ENCODE measurements around the gene JSRP1.

DNA sequence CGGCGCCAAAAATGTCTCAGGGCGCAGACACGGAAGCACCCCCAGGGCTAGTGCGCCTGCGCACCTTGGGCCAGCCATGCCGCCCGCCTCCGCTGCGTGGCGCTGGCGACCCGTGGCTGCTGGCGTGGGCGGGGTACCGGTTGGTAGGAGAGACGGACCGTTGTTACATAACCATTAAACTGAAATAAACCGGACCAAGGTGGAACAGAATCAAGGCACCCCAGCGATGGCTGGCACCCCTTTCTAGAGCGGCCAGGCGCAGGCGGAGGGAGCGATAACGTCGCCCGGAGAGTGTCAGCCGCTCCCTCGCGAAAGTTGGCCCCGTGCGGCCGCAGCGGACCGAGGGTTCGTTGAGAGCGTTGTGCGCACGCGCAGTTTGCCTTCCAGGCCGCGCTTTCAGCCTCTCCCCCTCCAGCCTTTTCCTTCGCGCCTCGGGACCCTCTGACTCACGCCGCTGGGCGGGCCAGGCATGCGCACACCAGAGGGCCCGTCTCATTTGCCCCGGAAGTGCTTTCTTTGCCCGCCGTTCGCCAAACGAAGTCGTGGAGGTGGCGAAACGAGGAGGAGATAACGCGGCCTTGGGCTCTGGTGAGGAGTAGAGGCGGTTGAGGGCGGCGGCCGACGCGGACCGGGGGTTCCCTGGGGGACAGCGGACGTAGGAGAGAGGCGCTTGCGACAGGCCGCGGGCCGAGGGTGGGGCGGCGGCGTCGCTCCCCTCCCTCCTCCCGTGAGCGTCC, 19.7 kb downstream of the JSRP1 start, which contains the start of the genes PLEKHJ1 and SF3A2:
- TF ChIP-seq, protein P1, sequence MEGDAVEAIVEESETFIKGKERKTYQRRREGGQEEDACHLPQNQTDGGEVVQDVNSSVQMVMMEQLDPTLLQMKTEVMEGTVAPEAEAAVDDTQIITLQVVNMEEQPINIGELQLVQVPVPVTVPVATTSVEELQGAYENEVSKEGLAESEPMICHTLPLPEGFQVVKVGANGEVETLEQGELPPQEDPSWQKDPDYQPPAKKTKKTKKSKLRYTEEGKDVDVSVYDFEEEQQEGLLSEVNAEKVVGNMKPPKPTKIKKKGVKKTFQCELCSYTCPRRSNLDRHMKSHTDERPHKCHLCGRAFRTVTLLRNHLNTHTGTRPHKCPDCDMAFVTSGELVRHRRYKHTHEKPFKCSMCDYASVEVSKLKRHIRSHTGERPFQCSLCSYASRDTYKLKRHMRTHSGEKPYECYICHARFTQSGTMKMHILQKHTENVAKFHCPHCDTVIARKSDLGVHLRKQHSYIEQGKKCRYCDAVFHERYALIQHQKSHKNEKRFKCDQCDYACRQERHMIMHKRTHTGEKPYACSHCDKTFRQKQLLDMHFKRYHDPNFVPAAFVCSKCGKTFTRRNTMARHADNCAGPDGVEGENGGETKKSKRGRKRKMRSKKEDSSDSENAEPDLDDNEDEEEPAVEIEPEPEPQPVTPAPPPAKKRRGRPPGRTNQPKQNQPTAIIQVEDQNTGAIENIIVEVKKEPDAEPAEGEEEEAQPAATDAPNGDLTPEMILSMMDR (conservative IDR thresholded peaks at IDR 0.05; ENCODE audit: low read depth in 2 of 2): peak; percentile 81 to 96
- TF ChIP-seq JUNB (IDR thresholded peaks at IDR 0.05; ENCODE audit: unreplicated experiment) (no peak), ETS1 (IDR thresholded peaks at IDR 0.05) (no peak; the same call in 1 of the 2 replicates), CREB1 (CRISPR knock-in tag; IDR thresholded peaks at IDR 0.05; ENCODE audit: low read depth) (peak; percentile 51)

Data from GM23338 (cell line).